Measurements from ENCODE around the gene CEP170B.

DNA sequence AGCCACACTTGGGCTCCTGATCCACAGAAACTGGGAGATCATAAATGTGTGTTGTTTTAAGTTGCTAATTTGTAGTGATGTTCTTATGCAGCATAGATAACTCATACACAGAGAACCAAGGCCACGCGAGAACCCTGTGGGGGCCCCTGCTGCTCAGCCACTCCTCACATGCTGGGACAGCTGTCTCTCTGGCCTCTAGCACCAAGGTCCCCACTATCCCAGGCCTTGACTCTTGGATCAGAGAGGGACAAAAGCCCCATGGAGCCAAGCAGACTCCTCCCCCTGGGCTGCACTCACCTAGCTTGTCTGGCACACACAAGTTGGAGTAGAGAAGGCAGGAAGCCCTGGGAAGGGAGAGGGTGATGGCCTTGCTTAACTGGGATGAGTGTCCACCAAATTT is 70.9 kb downstream of the CEP170B start:
- TF ChIP-seq, protein P1, sequence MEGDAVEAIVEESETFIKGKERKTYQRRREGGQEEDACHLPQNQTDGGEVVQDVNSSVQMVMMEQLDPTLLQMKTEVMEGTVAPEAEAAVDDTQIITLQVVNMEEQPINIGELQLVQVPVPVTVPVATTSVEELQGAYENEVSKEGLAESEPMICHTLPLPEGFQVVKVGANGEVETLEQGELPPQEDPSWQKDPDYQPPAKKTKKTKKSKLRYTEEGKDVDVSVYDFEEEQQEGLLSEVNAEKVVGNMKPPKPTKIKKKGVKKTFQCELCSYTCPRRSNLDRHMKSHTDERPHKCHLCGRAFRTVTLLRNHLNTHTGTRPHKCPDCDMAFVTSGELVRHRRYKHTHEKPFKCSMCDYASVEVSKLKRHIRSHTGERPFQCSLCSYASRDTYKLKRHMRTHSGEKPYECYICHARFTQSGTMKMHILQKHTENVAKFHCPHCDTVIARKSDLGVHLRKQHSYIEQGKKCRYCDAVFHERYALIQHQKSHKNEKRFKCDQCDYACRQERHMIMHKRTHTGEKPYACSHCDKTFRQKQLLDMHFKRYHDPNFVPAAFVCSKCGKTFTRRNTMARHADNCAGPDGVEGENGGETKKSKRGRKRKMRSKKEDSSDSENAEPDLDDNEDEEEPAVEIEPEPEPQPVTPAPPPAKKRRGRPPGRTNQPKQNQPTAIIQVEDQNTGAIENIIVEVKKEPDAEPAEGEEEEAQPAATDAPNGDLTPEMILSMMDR (IDR thresholded peaks at IDR 0.05; ENCODE audit: low read length) = no peak
- no peak for TF ChIP-seq EZH2 (IDR thresholded peaks at IDR 0.05; ENCODE audit: borderline replicate concordance, low read length)
